BJ (cell line): Measurements from ENCODE around the gene LRRIQ3. TPM values are rescaled to one million over a fixed set of nuclear protein-coding genes. Genes with fewer than 3 reads are reported as not detected.

ENCODE experiments used
- CTCF ChIA-PET: fragments of 350-600 bp; formaldehyde crosslinking; extraction: SDS; loops from one replicate; lab custom pipeline; 2021; ENCODE audit warnings: antibody characterized with exemption, inconsistent platforms; lab: Yijun Ruan, JAX
- POLR2A ChIA-PET: fragments of 300-600 bp; sonication (Branson Sonifier 250); formaldehyde crosslinking; extraction: SDS; loops from one replicate; lab custom pipeline; 2021; ENCODE audit warnings: antibody characterized with exemption; lab: Charles Lee
- DNase-seq: peaks from one replicate; pipeline ENCODE4 v3.0.0-alpha.2; 2011; ENCODE audit warnings: low read depth
- H3K27me3 ChIP-seq: 2 replicates; pipeline ENCODE4 v1.6.0; 2011; ENCODE audit warnings: low read length; ENCODE audit not compliant: control insufficient read depth, insufficient read depth
- H3K36me3 ChIP-seq: 2 replicates; pipeline ENCODE4 v1.5.1; 2011; ENCODE audit warnings: low read length; ENCODE audit not compliant: control insufficient read depth, insufficient read depth
- H3K4me3 ChIP-seq: 2 replicates; pipeline ENCODE4 v1.5.1; 2011; ENCODE audit warnings: low read depth, mild to moderate bottlenecking, control low read depth, low read length
- CTCF ChIP-seq: IDR thresholded peaks from 2 replicates; pipeline ENCODE4 v1.5.1; 2011; ENCODE audit warnings: low read depth, mild to moderate bottlenecking, control low read depth, inconsistent platforms, low read length, moderate library complexity; ENCODE audit not compliant: insufficient read depth
- polyA plus RNA-seq: library from polyadenylated mRNA; depleted of rRNA; stranded (reverse); fragments of >200 nt; gene quantifications from 2 replicates; pipeline ENCODE4 v1.2.3, GENCODE V29; 2011; rRNA removed

The LRRIQ3 gene
- polyA plus RNA-seq, 1 experiment: 0.20 TPM

DNA sequence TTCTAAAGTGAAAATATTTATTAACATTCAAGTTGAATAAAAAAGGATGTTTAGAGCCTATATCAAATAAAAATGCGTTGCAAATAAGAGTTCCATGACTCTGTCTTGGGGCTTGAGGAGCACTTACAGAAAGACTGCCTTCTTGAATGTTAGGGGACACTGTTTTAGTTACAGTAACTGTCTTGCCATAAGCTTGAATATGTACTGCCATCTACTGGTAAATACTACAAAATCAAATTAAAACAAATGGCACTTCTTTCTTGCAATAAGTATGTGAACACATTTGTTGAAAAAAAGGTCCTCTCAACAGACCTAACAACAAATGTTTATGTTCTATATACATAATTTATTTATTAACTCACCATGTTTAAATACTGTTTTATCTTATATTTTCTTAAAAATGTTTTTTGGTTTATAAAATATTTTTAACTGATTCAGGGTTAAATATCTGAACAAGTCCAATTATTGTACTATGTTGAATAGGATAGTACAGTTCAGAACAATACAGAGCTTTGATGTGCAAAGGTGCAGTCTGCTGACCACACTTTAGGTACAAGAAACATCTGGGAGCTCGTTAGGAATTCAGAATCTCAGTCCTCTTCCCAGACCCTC, 199.5 kb downstream of the LRRIQ3 start:
- ChIA-PET CTCF (interaction anchor here (0.8 to 1.4 kb wide), 2 partner anchors 11 to 12 kb away, joined by 3 to 5 read pairs; no protein-coding TSS in a partner anchor), POLR2A (no interaction called here)
- Histone ChIP-seq H3K36me3 (no peaks in the 10 kb centered on the region), H3K27me3 (no peaks in the 10 kb centered on the region), H3K4me3 (no peak overlapping the region)
- DNase-seq: no peak
- TF ChIP-seq CTCF: peak; percentile 40

- H3K36me3 ChIP-seq: no peaks in the 10 kb centered on the region
- CTCF ChIA-PET: no interaction called here
- no peak for TF ChIP-seq CTCF
- POLR2A ChIA-PET: no interaction called here
- no peak for DNase-seq
- H3K4me3 ChIP-seq: no peak overlapping the region
- no peaks in the 10 kb centered on the region for H3K27me3 ChIP-seq
Measured at GRCh38 chr1:73980324-73981040, 217.5 kb downstream of the LRRIQ3 start.

- no peak for TF ChIP-seq CTCF
- no peak for DNase-seq
- Histone ChIP-seq H3K27me3 (no peaks in the 10 kb centered on the region), H3K4me3 (no peak overlapping the region), H3K36me3 (no peaks in the 10 kb centered on the region)
- CTCF ChIA-PET: no interaction called here
- POLR2A ChIA-PET: no interaction called here
Measured at GRCh38 chr1:73979684-73980083, 218.3 kb downstream of the LRRIQ3 start.

DNA sequence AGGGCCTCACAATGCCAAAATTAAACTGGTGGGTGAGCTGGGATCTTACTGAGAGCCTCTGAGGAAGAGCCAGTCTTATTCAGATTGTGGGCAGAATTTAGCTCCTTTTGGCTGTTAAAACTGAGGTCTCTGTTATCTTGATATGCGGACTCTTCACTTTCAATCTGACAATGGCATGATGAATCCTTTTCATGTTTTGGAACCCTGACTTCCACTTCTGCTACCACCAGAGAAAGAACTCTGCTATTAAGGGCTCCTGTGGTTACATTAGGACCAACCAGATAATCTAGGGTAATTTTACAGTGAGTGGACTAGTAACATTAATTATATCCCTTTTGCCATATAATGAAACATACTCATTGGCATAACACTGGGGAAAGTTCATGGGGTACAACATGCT, 219.0 kb downstream of the LRRIQ3 start:
- CTCF ChIA-PET: no interaction called here
- TF ChIP-seq CTCF: no peak
- Histone ChIP-seq H3K4me3 (no peak overlapping the region), H3K27me3 (no peaks in the 10 kb centered on the region), H3K36me3 (no peaks in the 10 kb centered on the region)
- DNase-seq: no peak
- POLR2A ChIA-PET: no interaction called here

Other genes with a start within 250 kb of the LRRIQ3 start
- 6.2 and 11.9 TPM in 2 replicates for gene FPGT, start 66 bp upstream of the LRRIQ3 start, polyA plus RNA-seq
- gene TNNI3K, start 37.2 kb upstream of the LRRIQ3 start, polyA plus RNA-seq: 0.42 TPM in 1 of 2 replicates, not detected in the other